Panc1 (cell line): ENCODE measurements around the gene VTI1A.

ENCODE experiments used
- POLR2AphosphoS5 ChIP-seq: IDR thresholded peaks from 2 replicates; pipeline ENCODE4 v1.6.1; 2012; ENCODE audit warnings: mild to moderate bottlenecking, low read depth, low read length, moderate library complexity
- SIN3A ChIP-seq: IDR thresholded peaks from 2 replicates; pipeline ENCODE4 v1.6.1; 2012; ENCODE audit warnings: low read depth, mild to moderate bottlenecking, low read length, moderate library complexity, borderline replicate concordance; ENCODE audit not compliant: insufficient read depth
- TF ChIP-seq, protein P1 (sequence below): fragments of 450-650 bp; IDR thresholded peaks from 2 replicates; pipeline ENCODE4 v1.5.1; 2017; ENCODE audit warnings: mild to moderate bottlenecking
- TF ChIP-seq, protein P2 (sequence below), 2 experiments: IDR thresholded peaks; 2 replicates each; pipeline ENCODE4 v1.6.1; 2011 to 2012; ENCODE audit warnings: low read depth in 2 of 2, control low read depth in 1 of 2, low read length in 1 of 2, mild to moderate bottlenecking in 1 of 2, moderate library complexity in 1 of 2; ENCODE audit not compliant: insufficient read depth in 1 of 2

DNA sequence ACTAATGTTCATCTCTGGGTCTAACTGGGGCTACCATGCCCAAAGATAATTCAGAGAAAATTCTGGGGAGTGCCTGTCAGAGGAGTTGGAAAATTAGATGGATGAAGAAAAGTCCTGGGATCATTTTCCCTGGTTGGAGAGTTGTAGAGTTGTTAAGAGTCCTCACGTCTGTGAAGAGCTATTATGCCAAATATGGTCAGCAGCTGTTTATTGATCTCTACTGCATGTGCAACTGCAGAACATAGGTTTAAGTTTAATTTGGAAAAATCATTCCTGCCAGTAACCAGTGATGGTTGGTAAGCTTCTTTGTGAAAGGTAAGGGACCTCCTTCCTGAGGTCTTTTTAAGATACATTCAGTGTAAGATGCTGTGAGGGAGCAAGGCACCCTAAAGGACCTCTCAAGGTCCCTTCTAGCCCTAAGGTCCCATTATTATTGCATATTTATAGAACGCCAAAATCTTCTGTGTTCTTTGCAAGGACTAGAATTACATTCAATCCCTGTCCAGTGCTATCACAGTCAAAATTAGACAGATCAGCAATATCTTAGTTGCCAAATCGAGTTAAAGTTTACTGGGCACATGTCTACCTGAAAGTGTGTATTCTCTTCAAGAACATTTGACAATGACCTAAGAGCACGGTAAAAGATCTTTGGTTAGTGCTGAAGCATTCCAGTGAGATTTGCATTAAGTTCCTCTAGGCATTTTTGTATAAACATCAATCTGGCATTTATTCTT lies 62.7 kb downstream of the VTI1A start:
- TF ChIP-seq, protein P1, sequence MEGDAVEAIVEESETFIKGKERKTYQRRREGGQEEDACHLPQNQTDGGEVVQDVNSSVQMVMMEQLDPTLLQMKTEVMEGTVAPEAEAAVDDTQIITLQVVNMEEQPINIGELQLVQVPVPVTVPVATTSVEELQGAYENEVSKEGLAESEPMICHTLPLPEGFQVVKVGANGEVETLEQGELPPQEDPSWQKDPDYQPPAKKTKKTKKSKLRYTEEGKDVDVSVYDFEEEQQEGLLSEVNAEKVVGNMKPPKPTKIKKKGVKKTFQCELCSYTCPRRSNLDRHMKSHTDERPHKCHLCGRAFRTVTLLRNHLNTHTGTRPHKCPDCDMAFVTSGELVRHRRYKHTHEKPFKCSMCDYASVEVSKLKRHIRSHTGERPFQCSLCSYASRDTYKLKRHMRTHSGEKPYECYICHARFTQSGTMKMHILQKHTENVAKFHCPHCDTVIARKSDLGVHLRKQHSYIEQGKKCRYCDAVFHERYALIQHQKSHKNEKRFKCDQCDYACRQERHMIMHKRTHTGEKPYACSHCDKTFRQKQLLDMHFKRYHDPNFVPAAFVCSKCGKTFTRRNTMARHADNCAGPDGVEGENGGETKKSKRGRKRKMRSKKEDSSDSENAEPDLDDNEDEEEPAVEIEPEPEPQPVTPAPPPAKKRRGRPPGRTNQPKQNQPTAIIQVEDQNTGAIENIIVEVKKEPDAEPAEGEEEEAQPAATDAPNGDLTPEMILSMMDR = no peak
- no peak for TF ChIP-seq SIN3A
- TF ChIP-seq, protein P2, sequence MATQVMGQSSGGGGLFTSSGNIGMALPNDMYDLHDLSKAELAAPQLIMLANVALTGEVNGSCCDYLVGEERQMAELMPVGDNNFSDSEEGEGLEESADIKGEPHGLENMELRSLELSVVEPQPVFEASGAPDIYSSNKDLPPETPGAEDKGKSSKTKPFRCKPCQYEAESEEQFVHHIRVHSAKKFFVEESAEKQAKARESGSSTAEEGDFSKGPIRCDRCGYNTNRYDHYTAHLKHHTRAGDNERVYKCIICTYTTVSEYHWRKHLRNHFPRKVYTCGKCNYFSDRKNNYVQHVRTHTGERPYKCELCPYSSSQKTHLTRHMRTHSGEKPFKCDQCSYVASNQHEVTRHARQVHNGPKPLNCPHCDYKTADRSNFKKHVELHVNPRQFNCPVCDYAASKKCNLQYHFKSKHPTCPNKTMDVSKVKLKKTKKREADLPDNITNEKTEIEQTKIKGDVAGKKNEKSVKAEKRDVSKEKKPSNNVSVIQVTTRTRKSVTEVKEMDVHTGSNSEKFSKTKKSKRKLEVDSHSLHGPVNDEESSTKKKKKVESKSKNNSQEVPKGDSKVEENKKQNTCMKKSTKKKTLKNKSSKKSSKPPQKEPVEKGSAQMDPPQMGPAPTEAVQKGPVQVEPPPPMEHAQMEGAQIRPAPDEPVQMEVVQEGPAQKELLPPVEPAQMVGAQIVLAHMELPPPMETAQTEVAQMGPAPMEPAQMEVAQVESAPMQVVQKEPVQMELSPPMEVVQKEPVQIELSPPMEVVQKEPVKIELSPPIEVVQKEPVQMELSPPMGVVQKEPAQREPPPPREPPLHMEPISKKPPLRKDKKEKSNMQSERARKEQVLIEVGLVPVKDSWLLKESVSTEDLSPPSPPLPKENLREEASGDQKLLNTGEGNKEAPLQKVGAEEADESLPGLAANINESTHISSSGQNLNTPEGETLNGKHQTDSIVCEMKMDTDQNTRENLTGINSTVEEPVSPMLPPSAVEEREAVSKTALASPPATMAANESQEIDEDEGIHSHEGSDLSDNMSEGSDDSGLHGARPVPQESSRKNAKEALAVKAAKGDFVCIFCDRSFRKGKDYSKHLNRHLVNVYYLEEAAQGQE (IDR thresholded peaks at IDR 0.05; ENCODE audit: insufficient read depth in 1 of 2, low read depth in 2 of 2, low read length in 1 of 2) = no peak
- TF ChIP-seq POLR2AphosphoS5 = no peak
